Right renal cortex interstitium (tissue), 3 donors: Measurements from ENCODE around the gene NUDT8. TPM values are rescaled to one million over a fixed set of nuclear protein-coding genes. Genes with fewer than 3 reads are reported as not detected.
A peak's percentile ranks its signal among the peaks of the same experiment; 100 is the strongest.
"Not testable (repeated sequence)": the region's sequence is repeated elsewhere in the genome, so short reads cannot be mapped to it uniquely, and the experiment has no call there.

Source experiments
- DNase-seq, 3 donors: peaks; one replicate each; pipeline ENCODE4 v3.0.0-alpha.2; 2013; ENCODE audit warnings: low read depth in 3 of 3, low spot score in 2 of 3
- polyA plus RNA-seq, 3 donors: library from polyadenylated mRNA; unstranded; fragments of 120-200 nt; gene quantifications; one replicate each; pipeline ENCODE4 v1.2.1, GENCODE V29; 2013; ENCODE audit not compliant: insufficient read length in 3 of 3

The NUDT8 gene
- polyA plus RNA-seq, 3 donors, result 3.3 to 5.3 (median 3.4) TPM

DNA sequence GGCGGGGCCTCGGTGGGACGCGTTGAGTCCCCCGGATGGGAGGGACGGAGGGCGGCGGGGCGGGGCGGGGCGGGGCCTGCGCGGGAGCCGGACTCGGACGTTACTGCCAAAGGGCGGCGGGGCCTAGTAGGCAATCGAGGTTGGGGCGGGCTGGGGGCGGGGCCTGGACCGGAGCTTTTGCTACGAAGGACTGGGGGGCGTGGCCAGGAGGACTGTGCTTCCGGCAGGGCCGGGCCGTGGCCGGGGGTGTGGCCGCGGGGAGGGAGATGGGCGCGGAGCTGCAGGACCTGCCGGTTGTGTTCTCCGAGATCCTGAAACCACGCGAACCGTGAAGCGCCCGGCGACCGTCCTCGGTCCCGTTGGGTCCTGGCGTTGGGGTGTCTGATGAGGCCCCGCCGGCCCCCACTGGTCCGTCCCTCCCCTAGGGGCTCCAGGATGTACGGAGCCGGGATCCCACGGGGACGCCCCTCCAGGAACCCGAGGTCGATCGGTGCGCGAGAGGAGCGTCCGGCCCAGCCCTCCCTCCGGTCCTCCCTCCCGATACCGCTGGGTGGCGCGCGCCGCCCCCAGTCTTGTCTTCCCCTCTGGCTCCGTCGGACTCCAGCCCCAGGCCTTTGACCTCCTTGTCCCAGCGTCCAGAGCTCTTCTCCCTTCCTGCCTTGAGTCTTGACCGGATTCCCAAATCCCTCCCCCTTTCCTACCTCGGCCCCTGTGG, 648 bp upstream of the NUDT8 start:
- DNase-seq, result peak; percentile 81 to 92 (median 86)

DNA sequence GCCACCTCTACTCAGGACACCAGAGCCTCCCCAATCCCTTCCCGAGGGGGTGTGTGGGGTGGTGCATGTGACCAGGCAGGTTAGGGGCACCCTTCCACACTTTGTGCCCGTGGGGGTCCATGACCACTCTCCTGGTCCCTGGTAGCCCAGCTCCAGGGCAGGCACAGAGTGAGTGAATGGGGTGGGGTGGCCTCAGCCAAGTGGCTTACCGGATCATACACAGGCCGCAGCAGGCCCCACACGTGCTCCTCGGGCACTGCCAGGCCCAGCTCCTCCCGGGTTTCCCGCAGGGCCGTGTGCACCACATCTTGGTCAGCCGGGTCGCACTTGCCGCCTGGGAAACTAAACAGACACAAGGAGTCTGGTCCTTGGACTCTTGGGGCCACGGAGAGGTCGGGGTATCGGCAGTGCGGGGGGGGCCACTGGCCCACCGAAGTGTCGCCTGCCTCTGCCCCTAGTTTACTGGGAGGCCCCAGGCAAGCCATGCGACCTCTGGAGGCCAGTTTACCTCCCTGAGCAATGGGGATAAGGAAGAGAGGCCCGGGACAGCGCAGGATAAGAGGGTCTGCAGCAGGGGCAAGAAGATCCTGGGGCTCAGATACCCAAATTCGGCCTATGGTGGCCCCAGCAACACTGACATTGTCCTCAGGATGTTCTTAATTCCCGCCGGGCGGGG, 889 bp downstream of the NUDT8 start:
- DNase-seq, result no peak

GRCh38 chr11:67627812-67628624, 1.7 kb downstream of the NUDT8 start:
- no peak for DNase-seq

- DNase-seq, result no peak
Measured at GRCh38 chr11:67627441-67627811, 2.3 kb downstream of the NUDT8 start.

DNA sequence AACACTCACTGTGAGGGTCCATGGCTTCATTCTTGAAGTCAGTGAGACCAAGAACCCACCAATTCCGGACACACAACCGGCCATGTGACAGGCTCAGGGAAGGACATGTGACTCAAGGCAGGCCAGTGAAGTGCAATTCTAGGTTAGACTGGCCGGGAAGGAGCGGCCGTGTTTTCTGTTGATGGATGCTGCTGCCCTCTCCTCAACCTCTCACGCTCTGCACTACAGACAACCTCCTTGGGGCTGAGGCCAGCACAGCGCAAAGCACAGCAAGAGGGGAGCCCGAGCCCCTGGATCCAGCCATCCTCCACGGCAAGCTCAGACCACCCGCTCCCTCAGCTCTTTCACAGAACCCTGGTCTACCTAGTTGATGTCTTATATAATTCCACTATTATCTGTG, 2.8 kb downstream of the NUDT8 start:
- no peak for DNase-seq

GRCh38 chr11:67626131-67626833, 3.5 kb downstream of the NUDT8 start:
- DNase-seq, result not testable (repeated sequence)

GRCh38 chr11:67623795-67624194, 5.9 kb downstream of the NUDT8 start:
- DNase-seq, result not testable (repeated sequence)

- not testable (repeated sequence) for DNase-seq
Measured at GRCh38 chr11:67622905-67623304, 6.8 kb downstream of the NUDT8 start.

DNA sequence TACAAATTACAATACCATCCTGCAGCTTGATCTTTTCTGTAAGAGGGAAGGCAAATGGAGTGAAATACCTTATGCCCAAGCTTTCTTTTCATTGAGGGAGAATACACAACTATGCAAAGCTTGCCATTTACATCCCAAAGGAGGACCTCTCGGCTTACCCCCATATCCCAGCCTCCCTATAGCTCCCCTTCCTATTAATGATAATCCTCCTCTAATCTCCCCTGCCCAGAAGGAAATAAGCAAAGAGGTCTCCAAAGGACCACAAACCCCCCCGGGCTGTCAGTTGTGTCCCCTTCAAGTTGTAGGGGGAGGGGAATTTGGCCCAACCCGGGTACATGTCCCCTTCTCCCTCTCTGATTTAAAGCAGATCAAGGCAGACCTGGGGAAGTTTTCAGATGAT, 7.8 kb downstream of the NUDT8 start:
- not testable (repeated sequence) for DNase-seq

DNA sequence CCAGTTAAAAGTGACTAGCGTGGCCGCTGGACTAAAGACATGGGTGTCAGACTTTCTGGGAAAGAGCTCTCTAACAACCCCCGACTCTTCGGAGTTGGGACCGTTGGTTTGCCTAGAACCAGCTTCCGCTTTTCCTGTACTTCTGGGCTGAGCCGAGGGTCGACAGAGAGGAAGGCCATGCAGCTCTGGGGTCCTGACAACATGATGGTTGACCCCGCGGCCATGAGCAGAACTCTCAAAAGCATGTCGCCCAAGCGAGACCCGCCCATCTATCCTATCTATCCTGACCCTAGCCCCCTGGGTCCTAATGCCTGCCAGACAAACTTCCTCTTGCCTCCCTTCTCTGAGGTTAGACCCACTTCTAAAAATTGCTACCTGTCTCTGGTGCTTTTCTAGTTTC, 9.1 kb downstream of the NUDT8 start:
- not testable (repeated sequence) for DNase-seq

DNA sequence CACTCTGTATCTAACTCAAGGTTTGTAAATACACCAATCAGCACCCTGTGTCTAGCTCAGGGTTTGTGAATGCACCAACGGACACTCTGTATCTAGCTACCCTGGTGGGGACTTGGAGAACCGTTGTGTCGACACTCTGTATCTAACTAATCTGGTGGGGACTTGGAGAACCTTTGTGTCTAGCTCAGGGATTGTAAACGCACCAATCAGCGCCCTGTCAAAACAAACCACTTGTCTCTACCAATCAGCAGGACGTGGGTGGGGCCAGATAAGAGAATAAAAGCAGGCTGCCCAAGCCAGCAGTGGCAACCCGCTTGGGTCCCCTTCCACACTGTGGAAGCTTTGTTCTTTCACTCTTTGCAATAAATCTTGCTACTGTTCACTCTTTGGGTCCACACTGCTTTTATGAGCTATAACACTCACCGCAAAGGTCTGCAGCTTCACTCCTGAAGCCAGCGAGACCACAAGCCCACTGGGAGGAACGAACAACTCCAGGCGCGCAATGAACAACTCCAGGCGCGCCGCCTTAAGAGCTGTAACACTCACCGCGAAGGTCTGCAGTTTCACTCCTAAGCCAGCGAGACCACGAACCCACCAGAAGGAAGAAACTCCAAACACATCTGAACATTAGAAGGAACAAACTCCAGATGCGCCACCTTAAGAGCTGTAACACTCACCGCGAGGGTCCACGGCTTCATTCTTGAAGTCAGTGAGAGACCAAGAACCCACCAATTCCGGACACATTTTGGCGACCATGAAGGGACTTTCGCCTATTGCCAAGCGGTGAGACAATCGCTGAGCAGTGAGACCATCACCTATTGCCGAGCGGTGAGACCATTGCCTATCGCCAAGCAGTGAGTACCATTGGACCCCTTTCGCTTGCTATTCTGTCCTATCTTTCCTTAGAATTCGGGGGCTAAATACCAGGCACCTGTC, 9.8 kb downstream of the NUDT8 start:
- DNase-seq, result not testable (repeated sequence)

DNA sequence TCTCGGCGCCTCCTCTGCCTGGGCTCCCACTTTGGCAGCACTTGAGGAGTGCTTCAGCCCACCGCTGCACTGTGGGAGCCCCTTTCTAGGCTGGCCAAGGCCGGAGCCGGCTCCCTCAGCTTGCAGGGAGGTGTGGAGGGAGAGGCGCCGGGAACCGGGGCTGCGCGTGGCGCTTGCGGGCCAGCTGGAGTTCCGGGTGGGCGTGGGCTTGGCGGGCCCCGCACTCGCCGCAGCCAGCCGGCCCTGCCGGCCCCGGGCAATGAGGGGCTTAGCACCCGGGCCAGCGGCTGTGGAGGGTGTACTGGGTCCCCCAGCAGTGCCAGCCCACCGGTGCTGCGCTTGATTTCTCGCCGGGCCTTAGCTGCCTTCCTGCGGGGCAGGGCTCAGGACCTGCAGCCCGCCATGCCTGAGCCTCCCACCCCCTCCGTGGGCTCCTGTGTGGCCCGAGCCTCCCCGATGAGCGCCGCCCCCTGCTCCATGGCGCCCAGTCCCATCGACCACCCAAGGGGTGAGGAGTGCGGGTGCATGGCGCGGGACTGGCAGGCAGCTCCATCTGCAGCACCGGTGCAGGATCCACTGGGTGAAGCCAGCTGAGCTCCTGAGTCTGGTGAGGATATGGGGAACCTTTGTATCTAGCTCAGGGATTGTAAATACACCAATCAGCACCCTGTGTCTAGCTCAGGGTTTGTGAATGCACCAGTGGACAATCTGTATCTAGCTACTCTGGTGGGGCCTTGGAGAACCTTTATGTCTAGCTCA, 10.7 kb downstream of the NUDT8 start:
- DNase-seq, result not testable (repeated sequence)

GRCh38 chr11:67617243-67617953, 12.3 kb downstream of the NUDT8 start:
- DNase-seq, result no peak

GRCh38 chr11:67616431-67617242, 13.1 kb downstream of the NUDT8 start:
- DNase-seq, result no peak

GRCh38 chr11:67615728-67616430, 13.9 kb downstream of the NUDT8 start:
- no peak for DNase-seq

GRCh38 chr11:67614730-67615714, 14.7 kb downstream of the NUDT8 start:
- no peak for DNase-seq
